Activated T-cell treated with anti-CD3 and anti-CD28 coated beads for 24 hours (primary cell): ENCODE results near the gene DDX20.
A peak's percentile ranks its signal among the peaks of the same experiment; 100 is the strongest.
"Not testable (repeated sequence)": the region's sequence is repeated elsewhere in the genome, so short reads cannot be mapped to it uniquely, and the experiment has no call there.

Source experiments
- DNase-seq: peaks from one replicate; pipeline ENCODE4 v3.0.0-alpha.2; 2020; ENCODE audit warnings: low read depth

DDX20 gene

GRCh38 chr1:111733992-111734341 is 21.7 kb upstream of the DDX20 start:
- no peak for DNase-seq

DNA sequence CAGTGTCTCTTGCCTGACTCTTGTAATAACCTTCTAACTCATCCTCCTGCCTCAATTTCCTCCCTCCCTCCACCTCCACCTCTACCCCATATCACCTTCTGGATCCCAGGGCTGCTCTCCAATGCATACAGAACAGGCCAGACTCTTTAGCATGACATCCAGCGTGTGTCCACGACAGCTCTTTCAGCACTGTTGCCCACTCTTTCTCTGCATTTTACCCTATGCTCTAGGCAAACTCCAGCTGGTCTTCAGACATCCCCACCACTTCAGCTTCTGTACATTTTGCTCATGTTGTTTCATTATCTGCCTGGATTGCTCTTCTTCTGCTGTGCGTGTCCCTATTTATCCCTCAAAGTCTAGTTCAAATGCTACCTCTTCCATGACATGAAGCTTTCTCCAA is 21.3 kb upstream of the DDX20 start:
- DNase-seq, result no peak

DNA sequence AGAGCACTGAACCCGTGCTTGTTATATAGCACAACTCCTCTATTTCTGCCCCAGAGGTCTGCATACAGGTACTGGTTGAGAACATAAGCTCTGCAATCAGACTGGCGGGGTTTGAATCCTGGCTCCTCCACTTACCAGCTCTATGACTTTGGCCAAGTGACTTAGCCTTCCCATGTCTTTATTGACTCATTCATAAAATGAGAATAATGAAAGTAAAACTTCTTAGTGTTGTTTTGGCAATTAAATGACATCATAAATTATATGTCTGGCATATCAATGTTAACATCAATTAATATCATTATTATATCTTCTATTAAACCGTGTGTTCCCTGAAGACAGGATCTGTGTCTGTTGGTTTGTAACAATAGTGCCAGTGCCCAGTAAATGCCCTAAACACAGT is 20.8 kb upstream of the DDX20 start:
- DNase-seq, result no peak

GRCh38 chr1:111735321-111735720 is 20.4 kb upstream of the DDX20 start:
- DNase-seq, result no peak

DNA sequence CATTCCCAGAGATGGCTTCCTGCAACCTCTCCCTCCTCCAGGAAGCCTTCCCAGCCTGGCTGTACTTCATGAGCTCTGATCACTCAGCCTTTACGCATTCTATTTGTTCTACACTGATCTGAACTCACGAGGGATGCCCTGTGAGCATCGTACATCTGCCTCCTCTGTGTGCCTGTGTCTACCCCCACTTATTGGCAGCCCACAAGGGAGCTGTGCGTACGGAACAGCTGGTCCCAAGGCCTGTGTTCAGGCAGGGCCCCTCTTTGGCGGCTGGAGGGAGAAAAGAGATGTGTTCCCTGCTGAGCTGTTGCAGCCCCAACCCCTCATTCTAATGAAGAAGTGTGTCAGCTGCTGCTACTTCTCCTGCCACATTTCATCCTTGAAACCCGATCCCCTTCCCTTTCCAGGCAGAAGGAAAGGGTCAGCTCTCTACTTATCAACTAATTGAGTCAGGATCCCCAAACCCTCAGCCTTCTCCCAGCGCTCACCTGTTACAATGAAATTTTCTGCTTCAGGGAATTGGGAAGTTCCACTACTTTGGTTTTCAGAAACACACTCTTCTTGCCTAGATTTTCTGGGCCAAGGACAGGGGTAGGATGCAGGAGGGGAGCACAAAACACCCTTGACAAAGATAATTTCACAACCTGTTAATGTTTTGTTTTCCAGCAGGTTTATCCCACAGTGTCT is 19.7 kb upstream of the DDX20 start:
- no peak for DNase-seq

GRCh38 chr1:111736548-111737215 is 19.0 kb upstream of the DDX20 start:
- DNase-seq, result no peak

- no peak for DNase-seq
Observed at GRCh38 chr1:111737216-111738132, 18.2 kb upstream of the DDX20 start.

DNA sequence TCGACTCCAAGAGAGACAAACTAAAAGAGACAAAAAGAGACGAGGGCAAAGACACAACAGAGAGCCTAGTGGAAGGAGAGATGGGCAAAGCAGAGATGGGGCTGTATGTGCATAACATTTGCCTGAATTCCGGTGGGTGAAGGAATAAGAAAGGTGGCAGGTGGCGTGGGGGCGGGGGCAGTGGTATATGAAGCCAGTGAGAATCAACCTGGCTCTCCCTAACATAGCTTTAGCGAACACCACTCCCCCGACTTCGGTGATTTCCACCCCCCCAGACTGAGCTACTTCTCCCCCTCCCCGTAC is 17.6 kb upstream of the DDX20 start:
- no peak for DNase-seq

DNA sequence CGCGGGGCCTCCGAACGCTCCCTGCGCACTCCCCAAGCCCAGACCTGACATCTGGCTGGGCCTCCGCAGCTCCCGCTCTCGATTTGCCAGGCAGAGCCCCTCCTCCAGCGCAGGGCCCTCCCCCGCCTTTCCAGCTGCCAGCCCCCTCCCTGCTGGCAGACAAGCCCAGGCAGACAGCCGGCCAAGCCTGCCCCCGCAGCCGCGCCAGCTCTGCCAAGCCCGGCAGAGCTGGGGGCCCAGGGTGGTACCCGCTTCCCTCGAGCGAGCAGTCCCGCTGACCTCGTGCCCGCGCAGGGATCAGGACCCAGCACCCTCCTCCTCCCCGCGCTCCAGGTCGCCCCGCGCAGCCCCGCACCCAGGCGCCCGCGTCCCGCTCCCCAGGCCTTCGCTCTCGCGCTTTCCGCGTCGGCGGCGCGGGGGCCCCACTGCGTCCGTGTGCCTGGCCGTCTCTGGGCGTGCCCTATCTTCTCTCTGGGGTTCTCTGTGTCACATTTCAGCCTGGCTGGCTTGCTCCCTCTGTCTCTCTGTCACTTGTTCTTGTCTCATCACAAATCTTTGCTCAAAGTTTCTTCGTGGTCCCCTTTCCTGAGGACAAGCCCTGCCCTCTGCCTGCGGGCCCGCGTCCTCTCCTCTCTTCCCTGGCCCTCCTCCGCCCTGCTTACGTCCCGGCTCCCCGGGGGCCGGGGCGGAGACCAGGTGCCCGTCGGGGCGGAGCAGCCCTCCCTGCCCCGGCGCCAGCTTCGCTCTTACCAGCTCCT is 17.1 kb upstream of the DDX20 start:
- DNase-seq, result peak; percentile 11

- DNase-seq, result peak; percentile 74
Observed at GRCh38 chr1:111739194-111739924, 16.3 kb upstream of the DDX20 start, which contains the start of gene INKA2. TSS of gene INKA2 (minus strand) at chr1:111739395. CDS start at chr1:111739242, 153 bp downstream.

DNA sequence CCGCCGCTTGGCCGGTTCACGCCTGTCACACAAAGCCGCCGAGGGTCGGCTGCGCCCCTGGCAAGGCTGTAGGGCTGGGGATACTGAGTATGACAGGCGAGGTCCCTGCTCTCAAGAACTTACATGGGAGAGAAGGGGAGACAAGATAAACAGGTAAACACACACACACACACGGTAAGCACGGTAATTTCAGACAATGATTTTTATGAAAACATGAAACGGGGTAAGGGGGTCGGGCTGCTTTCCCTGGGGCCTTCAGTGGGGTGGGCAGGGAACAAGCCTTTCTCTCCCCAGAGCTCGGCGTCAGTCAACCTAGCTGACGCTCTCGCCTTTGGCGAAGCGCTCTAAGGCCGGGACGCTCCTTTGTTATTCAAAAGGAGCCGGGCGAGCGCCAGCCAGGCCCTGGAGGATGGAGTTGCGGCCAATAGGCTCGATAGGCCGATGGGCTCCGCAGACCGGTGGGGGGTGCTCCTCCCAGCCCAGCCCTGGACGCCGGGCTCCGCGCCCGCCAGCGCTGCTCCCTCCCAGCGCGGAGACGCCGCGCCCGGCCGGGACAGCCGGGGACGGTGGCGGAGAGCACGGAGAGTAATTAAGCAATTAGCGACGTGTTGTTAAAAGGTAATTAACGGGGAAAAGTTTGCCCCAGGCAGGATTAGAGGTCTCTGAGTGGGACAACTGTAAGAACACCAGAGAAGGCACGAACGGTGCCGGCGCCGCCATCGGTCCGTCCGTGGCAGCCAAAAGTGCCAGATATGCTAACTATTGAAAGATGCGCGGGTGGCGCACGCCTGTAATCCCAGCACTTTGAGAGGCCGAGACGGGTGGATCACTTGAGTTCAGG is 15.6 kb upstream of the DDX20 start:
- DNase-seq, result no peak

DNA sequence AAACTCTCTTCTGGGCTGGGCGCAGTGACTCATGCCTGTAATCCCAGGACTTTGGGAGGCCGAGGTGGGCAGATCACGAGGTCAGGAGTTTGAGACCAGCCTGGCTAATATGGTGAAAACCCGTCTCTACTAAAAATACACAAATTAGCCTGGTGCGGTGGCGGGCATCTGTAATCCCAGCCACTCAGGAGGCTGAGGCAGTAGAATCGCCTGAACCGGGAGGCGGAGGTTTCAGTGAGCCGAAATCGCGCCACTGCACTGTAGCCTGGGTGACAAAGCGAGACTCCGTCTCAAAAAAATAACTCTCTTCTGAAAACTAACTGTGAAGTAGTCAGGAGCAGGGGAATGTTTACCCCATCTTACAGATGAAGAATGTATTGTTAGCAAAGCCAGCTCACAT is 13.4 kb upstream of the DDX20 start:
- not testable (repeated sequence) for DNase-seq

DNA sequence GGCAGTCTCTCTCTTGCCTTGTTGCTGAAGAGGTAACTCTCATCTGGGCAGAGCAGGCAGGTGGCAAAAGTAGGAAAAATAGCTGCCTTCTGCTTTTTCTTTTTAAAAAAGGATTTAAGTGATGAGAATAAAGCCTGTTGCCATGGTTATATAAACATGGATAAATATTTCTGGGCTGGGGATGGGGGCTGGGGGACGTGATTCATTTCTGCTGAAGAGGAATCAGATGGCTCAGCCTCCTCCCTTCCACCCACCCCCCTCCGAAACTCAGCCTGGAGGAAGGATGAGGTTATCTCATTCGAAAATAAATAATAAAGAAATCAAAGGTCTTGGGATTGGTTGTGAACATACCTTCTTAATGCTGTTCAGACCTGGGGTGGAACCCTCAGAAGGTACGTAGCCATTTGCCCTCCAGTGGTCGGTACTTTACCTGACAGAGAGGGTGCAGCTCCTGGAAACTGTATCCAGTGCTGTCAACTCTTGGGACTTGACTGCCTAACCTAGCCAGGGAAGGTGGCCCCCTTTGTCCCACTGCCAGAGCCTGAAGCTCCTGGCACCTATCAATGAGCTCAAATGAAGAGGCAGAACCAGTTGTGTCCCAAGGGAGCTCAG is 12.7 kb upstream of the DDX20 start:
- DNase-seq, result no peak

- DNase-seq, result no peak
Observed at GRCh38 chr1:111743679-111744101, 12.0 kb upstream of the DDX20 start.

DNA sequence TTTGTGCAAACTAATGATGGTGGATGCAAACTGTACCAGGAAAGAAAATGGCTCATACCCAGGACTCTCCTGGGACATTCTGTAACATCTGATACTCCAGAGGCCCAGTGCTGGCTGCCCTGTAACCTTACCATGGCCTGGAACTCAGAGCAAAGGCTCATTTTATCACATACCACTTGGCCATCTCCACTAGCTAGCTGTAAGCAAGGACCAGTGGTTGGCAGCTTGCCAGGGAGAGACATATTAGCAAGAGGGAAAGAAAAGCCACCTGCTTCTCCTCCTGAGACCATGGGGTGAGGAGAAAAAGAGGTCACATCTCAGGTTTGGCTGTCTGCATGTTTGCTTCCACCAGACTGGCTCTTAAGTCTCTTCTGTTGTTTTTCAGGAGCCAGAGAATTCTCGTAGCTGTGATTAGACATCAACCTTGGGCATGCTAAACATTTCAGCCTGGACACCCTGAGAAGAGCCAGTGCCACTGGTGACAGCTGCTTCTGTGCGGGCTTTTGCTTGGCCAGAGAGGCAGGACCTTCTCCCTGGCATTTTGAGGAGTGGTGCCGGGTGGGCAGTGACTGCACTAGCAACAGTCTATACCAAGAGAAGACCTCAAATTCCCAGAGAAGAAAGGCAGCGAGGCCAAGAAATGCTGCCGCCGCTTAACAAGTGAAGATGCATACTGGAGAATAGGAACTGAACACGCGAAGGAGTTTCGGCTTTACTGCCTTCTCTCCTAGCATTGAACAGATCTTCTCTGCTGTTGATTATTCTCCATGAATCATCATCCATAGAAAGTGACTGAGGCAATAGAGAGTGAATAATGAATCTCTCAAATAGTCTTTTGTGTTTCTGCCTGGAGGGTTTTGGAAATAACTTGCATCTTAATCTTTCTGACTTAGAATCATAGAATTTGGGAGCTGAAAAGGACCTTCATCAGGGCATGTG is 9.8 kb upstream of the DDX20 start:
- no peak for DNase-seq

GRCh38 chr1:111746614-111746999 is 9.1 kb upstream of the DDX20 start:
- DNase-seq, result no peak

GRCh38 chr1:111747282-111747734 is 8.4 kb upstream of the DDX20 start:
- DNase-seq, result peak; percentile 62

- no peak for DNase-seq
Observed at GRCh38 chr1:111747947-111748346, 7.8 kb upstream of the DDX20 start.

DNA sequence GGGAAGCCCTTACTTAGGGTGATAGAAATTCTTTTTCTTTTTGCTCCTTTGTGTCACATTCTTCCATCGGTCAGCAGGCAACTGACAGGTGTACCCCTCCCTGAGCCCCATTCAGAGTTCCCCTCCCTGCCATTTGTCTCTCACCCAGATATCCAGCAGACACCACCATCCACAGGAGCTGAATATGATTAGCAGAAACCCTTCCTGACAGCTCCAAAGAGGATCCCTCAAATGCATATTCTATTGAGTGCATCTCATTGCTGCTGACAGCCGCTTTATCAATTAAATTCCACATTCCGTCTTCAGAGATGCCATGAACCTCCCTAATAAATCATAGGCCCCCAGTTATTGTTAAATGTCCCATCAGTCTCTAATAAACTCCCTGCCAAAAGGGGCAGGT is 6.1 kb upstream of the DDX20 start:
- DNase-seq, result no peak
